NB4 (cell line): ENCODE measurements around the gene CEP89.

ENCODE experiments used
- MYC ChIP-seq: IDR thresholded peaks from 2 replicates; pipeline ENCODE4 v1.6.1; 2011; ENCODE audit warnings: low read depth, low read length
- POLR2A ChIP-seq: IDR thresholded peaks from 2 replicates; pipeline ENCODE4 v1.6.1; 2011; ENCODE audit warnings: mild to moderate bottlenecking; ENCODE audit not compliant: insufficient read length; ENCODE audit errors: extremely low read depth
- TF ChIP-seq, protein P1 (sequence below): IDR thresholded peaks from one replicate; pipeline ENCODE4 v1.5.1; 2012; ENCODE audit warnings: low read depth, low read length
- TF ChIP-seq, protein P2 (sequence below): IDR thresholded peaks from 2 replicates; pipeline ENCODE4 v1.6.1; 2011; ENCODE audit warnings: low read depth, low read length

DNA sequence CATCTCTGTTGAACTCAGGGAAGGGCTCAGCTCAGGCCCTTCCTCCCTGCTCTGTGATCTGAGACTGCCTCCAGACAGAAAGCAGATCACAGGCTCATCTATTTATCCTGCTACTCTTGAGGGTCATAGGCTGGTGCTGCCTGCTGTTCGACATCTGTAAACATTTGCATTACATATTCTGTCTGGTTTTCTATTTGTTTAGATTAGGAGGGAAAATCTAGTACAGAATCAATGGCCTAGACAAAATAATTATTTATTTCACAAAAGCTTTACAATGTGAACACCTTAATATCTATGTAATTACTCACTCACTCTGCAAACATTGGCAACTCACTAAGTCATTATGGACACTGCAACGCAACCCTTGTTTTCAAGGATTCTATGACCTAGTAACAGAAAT lies 43.0 kb downstream of the CEP89 start:
- TF ChIP-seq, protein P1, sequence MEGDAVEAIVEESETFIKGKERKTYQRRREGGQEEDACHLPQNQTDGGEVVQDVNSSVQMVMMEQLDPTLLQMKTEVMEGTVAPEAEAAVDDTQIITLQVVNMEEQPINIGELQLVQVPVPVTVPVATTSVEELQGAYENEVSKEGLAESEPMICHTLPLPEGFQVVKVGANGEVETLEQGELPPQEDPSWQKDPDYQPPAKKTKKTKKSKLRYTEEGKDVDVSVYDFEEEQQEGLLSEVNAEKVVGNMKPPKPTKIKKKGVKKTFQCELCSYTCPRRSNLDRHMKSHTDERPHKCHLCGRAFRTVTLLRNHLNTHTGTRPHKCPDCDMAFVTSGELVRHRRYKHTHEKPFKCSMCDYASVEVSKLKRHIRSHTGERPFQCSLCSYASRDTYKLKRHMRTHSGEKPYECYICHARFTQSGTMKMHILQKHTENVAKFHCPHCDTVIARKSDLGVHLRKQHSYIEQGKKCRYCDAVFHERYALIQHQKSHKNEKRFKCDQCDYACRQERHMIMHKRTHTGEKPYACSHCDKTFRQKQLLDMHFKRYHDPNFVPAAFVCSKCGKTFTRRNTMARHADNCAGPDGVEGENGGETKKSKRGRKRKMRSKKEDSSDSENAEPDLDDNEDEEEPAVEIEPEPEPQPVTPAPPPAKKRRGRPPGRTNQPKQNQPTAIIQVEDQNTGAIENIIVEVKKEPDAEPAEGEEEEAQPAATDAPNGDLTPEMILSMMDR: no peak
- TF ChIP-seq, protein P2, sequence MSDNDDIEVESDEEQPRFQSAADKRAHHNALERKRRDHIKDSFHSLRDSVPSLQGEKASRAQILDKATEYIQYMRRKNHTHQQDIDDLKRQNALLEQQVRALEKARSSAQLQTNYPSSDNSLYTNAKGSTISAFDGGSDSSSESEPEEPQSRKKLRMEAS: no peak
- TF ChIP-seq MYC: no peak
- no peak for TF ChIP-seq POLR2A
